ENCODE measurements around the gene PLEKHF1.
"Not testable (repeated sequence)": the region's sequence is repeated elsewhere in the genome, so short reads cannot be mapped to it uniquely, and the experiment has no call there.

Gene PLEKHF1

GRCh38 chr19:29624489-29625185 is 40.6 kb upstream of the PLEKHF1 start:
- Histone ChIP-seq H3K36me3 (ENCODE audit: control insufficient read depth, insufficient read depth, low read length) (no peaks in the 10 kb centered on the region), H3K27ac (ENCODE audit: low read depth, low read length, severe bottlenecking) (no peak overlapping the region), H3K4me1 (ENCODE audit: control insufficient read depth, insufficient read depth, low read length, poor library complexity, severe bottlenecking) (peaks cover 3% of the 10 kb centered on the region), H3K4me3 (ENCODE audit: extremely low read depth, insufficient read depth, low read length, poor library complexity, severe bottlenecking) (no peak overlapping the region), H3K9me3 (ENCODE audit: control insufficient read depth, low read length) (no peaks in the 10 kb centered on the region)
- 93% methylated on average over 3 to 4 of the region's 6 CpGs for WGBS, 2 experiments (ENCODE audit: insufficient coverage in 2 of 2)

- Histone ChIP-seq H3K4me3 (ENCODE audit: extremely low read depth, insufficient read depth, low read length, poor library complexity, severe bottlenecking) (no peak overlapping the region), H3K4me1 (ENCODE audit: control insufficient read depth, insufficient read depth, low read length, poor library complexity, severe bottlenecking) (peaks cover 3% of the 10 kb centered on the region), H3K36me3 (ENCODE audit: control insufficient read depth, insufficient read depth, low read length) (no peaks in the 10 kb centered on the region), H3K27ac (ENCODE audit: low read depth, low read length, severe bottlenecking) (no peak overlapping the region), H3K9me3 (ENCODE audit: control insufficient read depth, low read length) (no peaks in the 10 kb centered on the region)
- 73 to 88% methylated on average over 5 to 8 of the region's 9 CpGs for WGBS, 2 experiments (ENCODE audit: insufficient coverage in 2 of 2)
Measured at GRCh38 chr19:29625186-29625651, 40.0 kb upstream of the PLEKHF1 start.

- Histone ChIP-seq H3K9me3 (ENCODE audit: control insufficient read depth, low read length) (no peaks in the 10 kb centered on the region), H3K36me3 (ENCODE audit: control insufficient read depth, insufficient read depth, low read length) (no peaks in the 10 kb centered on the region), H3K4me1 (ENCODE audit: control insufficient read depth, insufficient read depth, low read length, poor library complexity, severe bottlenecking) (peaks cover 3% of the 10 kb centered on the region), H3K4me3 (ENCODE audit: extremely low read depth, insufficient read depth, low read length, poor library complexity, severe bottlenecking) (no peak overlapping the region), H3K27ac (ENCODE audit: low read depth, low read length, severe bottlenecking) (no peak overlapping the region)
- WGBS, 2 experiments (ENCODE audit: insufficient coverage in 2 of 2) = 90 to 97% methylated on average over 7 of the region's 7 CpGs
Measured at GRCh38 chr19:29626386-29626785, 38.9 kb upstream of the PLEKHF1 start.

GRCh38 chr19:29626832-29627231 is 38.4 kb upstream of the PLEKHF1 start:
- H3K36me3 ChIP-seq (ENCODE audit: control insufficient read depth, insufficient read depth, low read length); H3K4me1 ChIP-seq (ENCODE audit: control insufficient read depth, insufficient read depth, low read length, poor library complexity, severe bottlenecking); H3K4me3 ChIP-seq (ENCODE audit: extremely low read depth, insufficient read depth, low read length, poor library complexity, severe bottlenecking); H3K9me3 ChIP-seq (ENCODE audit: control insufficient read depth, low read length); H3K27ac ChIP-seq (ENCODE audit: low read depth, low read length, severe bottlenecking): not testable (repeated sequence)
- 89 to 100% methylated on average over 4 to 5 of the region's 9 CpGs for WGBS, 2 experiments (ENCODE audit: insufficient coverage in 2 of 2)

GRCh38 chr19:29628661-29629385 is 36.4 kb upstream of the PLEKHF1 start:
- Histone ChIP-seq H3K4me1 (ENCODE audit: control insufficient read depth, insufficient read depth, low read length, poor library complexity, severe bottlenecking) (peaks cover 3% of the 10 kb centered on the region), H3K4me3 (ENCODE audit: extremely low read depth, insufficient read depth, low read length, poor library complexity, severe bottlenecking) (no peak overlapping the region), H3K36me3 (ENCODE audit: control insufficient read depth, insufficient read depth, low read length) (no peaks in the 10 kb centered on the region), H3K27ac (ENCODE audit: low read depth, low read length, severe bottlenecking) (no peak overlapping the region), H3K9me3 (ENCODE audit: control insufficient read depth, low read length) (no peaks in the 10 kb centered on the region)
- 88 to 90% methylated on average over 12 to 16 of the region's 16 CpGs for WGBS, 2 experiments (ENCODE audit: insufficient coverage in 2 of 2)

GRCh38 chr19:29629836-29630534 is 35.3 kb upstream of the PLEKHF1 start:
- WGBS, 2 experiments (ENCODE audit: insufficient coverage in 2 of 2) = 97 to 100% methylated on average over 4 of the region's 5 CpGs

GRCh38 chr19:29630655-29631054 is 34.6 kb upstream of the PLEKHF1 start:
- WGBS, 2 experiments (ENCODE audit: insufficient coverage in 2 of 2) = 61 to 71% methylated on average over 2 of the region's 2 CpGs
- H3K27ac ChIP-seq (ENCODE audit: low read depth, low read length, severe bottlenecking) = no peak overlapping the region

More at GRCh38 chr19:29629836-29630534, 35.3 kb upstream of the PLEKHF1 start:
- no peaks in the 10 kb centered on the region for H3K36me3 ChIP-seq (ENCODE audit: control insufficient read depth, insufficient read depth, low read length)
- no peaks in the 10 kb centered on the region for H3K9me3 ChIP-seq (ENCODE audit: control insufficient read depth, low read length)
- no peak overlapping the region for H3K27ac ChIP-seq (ENCODE audit: low read depth, low read length, severe bottlenecking)
- peaks cover 2% of the 10 kb centered on the region for H3K4me1 ChIP-seq (ENCODE audit: control insufficient read depth, insufficient read depth, low read length, poor library complexity, severe bottlenecking)
- no peak overlapping the region for H3K4me3 ChIP-seq (ENCODE audit: extremely low read depth, insufficient read depth, low read length, poor library complexity, severe bottlenecking)

GRCh38 chr19:29631450-29631849 is 33.8 kb upstream of the PLEKHF1 start:
- no peaks in the 10 kb centered on the region for H3K4me1 ChIP-seq (ENCODE audit: control insufficient read depth, insufficient read depth, low read length, poor library complexity, severe bottlenecking)
- H3K4me3 ChIP-seq (ENCODE audit: extremely low read depth, insufficient read depth, low read length, poor library complexity, severe bottlenecking) = no peak overlapping the region
- H3K9me3 ChIP-seq (ENCODE audit: control insufficient read depth, low read length) = no peaks in the 10 kb centered on the region
- no peaks in the 10 kb centered on the region for H3K36me3 ChIP-seq (ENCODE audit: control insufficient read depth, insufficient read depth, low read length)
- 75 to 92% methylated on average over 2 to 3 of the region's 3 CpGs for WGBS, 2 experiments (ENCODE audit: insufficient coverage in 2 of 2)
- H3K27ac ChIP-seq (ENCODE audit: low read depth, low read length, severe bottlenecking) = no peak overlapping the region

More at GRCh38 chr19:29630655-29631054, 34.6 kb upstream of the PLEKHF1 start:
- Histone ChIP-seq H3K4me1 (ENCODE audit: control insufficient read depth, insufficient read depth, low read length, poor library complexity, severe bottlenecking) (no peaks in the 10 kb centered on the region), H3K4me3 (ENCODE audit: extremely low read depth, insufficient read depth, low read length, poor library complexity, severe bottlenecking) (no peak overlapping the region), H3K9me3 (ENCODE audit: control insufficient read depth, low read length) (no peaks in the 10 kb centered on the region), H3K36me3 (ENCODE audit: control insufficient read depth, insufficient read depth, low read length) (no peaks in the 10 kb centered on the region)

GRCh38 chr19:29634002-29634401 is 31.3 kb upstream of the PLEKHF1 start:
- 80% methylated on average over 1 of the region's 2 CpGs; no CpG with 5 or more reads in 1 of the 2 experiments for WGBS, 2 experiments (ENCODE audit: insufficient coverage in 2 of 2)
- Histone ChIP-seq H3K4me1 (ENCODE audit: control insufficient read depth, insufficient read depth, low read length, poor library complexity, severe bottlenecking) (peaks cover 3% of the 10 kb centered on the region), H3K9me3 (ENCODE audit: control insufficient read depth, low read length) (no peaks in the 10 kb centered on the region), H3K4me3 (ENCODE audit: extremely low read depth, insufficient read depth, low read length, poor library complexity, severe bottlenecking) (no peak overlapping the region), H3K27ac (ENCODE audit: low read depth, low read length, severe bottlenecking) (no peak overlapping the region), H3K36me3 (ENCODE audit: control insufficient read depth, insufficient read depth, low read length) (no peaks in the 10 kb centered on the region)

GRCh38 chr19:29634423-29635130 is 30.7 kb upstream of the PLEKHF1 start:
- Histone ChIP-seq H3K9me3 (ENCODE audit: control insufficient read depth, low read length) (no peaks in the 10 kb centered on the region), H3K36me3 (ENCODE audit: control insufficient read depth, insufficient read depth, low read length) (no peaks in the 10 kb centered on the region), H3K27ac (ENCODE audit: low read depth, low read length, severe bottlenecking) (no peak overlapping the region), H3K4me3 (ENCODE audit: extremely low read depth, insufficient read depth, low read length, poor library complexity, severe bottlenecking) (no peak overlapping the region), H3K4me1 (ENCODE audit: control insufficient read depth, insufficient read depth, low read length, poor library complexity, severe bottlenecking) (peaks cover 3% of the 10 kb centered on the region)
- WGBS, 2 experiments (ENCODE audit: insufficient coverage in 2 of 2) = 67 to 85% methylated on average over 3 to 4 of the region's 6 CpGs

Measured in mesodermal cell (in vitro differentiated cells).